Activated CD4-positive, alpha-beta T cell treated with anti-CD3 and anti-CD28 coated beads for 48 hours (primary cell): ENCODE measurements around the gene PTPRR.

ENCODE experiments used
- DNase-seq: peaks from one replicate; pipeline ENCODE4 v3.0.0-alpha.2; 2020

The PTPRR gene

GRCh38 chr12:70638639-70639360, 281.7 kb downstream of the PTPRR start:
- DNase-seq: no peak

- no peak for DNase-seq
Measured at GRCh38 chr12:70637303-70638085, 283.0 kb downstream of the PTPRR start, which contains the start of gene PTPRB. Gene PTPRB, minus strand, starts transcription at chr12:70637429. Its CDS starts 34 bp downstream, at chr12:70637395.

- no peak for DNase-seq
Measured at GRCh38 chr12:70635755-70636154, 284.8 kb downstream of the PTPRR start.

- DNase-seq: no peak
Measured at GRCh38 chr12:70628701-70629480, 291.6 kb downstream of the PTPRR start.

- no peak for DNase-seq
Measured at GRCh38 chr12:70627677-70628076, 292.9 kb downstream of the PTPRR start.

GRCh38 chr12:70626180-70626579, 294.4 kb downstream of the PTPRR start:
- no peak for DNase-seq

GRCh38 chr12:70619471-70620152, 300.9 kb downstream of the PTPRR start:
- no peak for DNase-seq

- no peak for DNase-seq
Measured at GRCh38 chr12:70618371-70618770, 302.2 kb downstream of the PTPRR start.

GRCh38 chr12:70617450-70617849, 303.1 kb downstream of the PTPRR start:
- DNase-seq: no peak

- no peak for DNase-seq
Measured at GRCh38 chr12:70615174-70615866, 305.2 kb downstream of the PTPRR start.

GRCh38 chr12:70609739-70610491, 310.6 kb downstream of the PTPRR start:
- DNase-seq: peak; percentile 5

- no peak for DNase-seq
Measured at GRCh38 chr12:70609203-70609602, 311.3 kb downstream of the PTPRR start.

- DNase-seq: no peak
Measured at GRCh38 chr12:70608184-70608583, 312.4 kb downstream of the PTPRR start.

GRCh38 chr12:70607107-70607506, 313.4 kb downstream of the PTPRR start:
- DNase-seq: no peak

GRCh38 chr12:70605976-70606375, 314.6 kb downstream of the PTPRR start:
- DNase-seq: no peak

GRCh38 chr12:70604662-70605061, 315.9 kb downstream of the PTPRR start:
- DNase-seq: no peak

- DNase-seq: no peak
Measured at GRCh38 chr12:70603044-70603443, 317.5 kb downstream of the PTPRR start.

- no peak for DNase-seq
Measured at GRCh38 chr12:70598467-70599193, 321.9 kb downstream of the PTPRR start.

GRCh38 chr12:70592664-70593063, 327.9 kb downstream of the PTPRR start:
- DNase-seq: no peak

GRCh38 chr12:70590549-70591226, 329.9 kb downstream of the PTPRR start:
- DNase-seq: no peak
